Neural progenitor cell (in vitro differentiated cells): Measurements from ENCODE around the gene C4orf50. TPM values are rescaled to one million over a fixed set of nuclear protein-coding genes. Genes with fewer than 3 reads are reported as not detected.
A peak's percentile ranks its signal among the peaks of the same experiment; 100 is the strongest.

Experiments used
- DNase-seq: peaks from one replicate; pipeline ENCODE4 v3.0.0-alpha.2; 2016; ENCODE audit warnings: low spot score
- H2AFZ ChIP-seq: fragments of 200-600 bp; sonication (generic); replicated peaks from 2 replicates; pipeline ENCODE4 v1.6.1; 2016; ENCODE audit warnings: antibody characterized with exemption
- H3F3A ChIP-seq: fragments of 200-600 bp; sonication (generic); 2 replicates; pipeline ENCODE4 v1.6.1; 2016; ENCODE audit warnings: antibody characterized with exemption, low read depth
- H3K27ac ChIP-seq: fragments of 200-600 bp; sonication (generic); 2 replicates; pipeline ENCODE4 v1.5.1; 2016; ENCODE audit warnings: mild to moderate bottlenecking
- H3K27me3 ChIP-seq: fragments of 200-600 bp; sonication (generic); 2 replicates; pipeline ENCODE4 v1.6.1; 2016; ENCODE audit warnings: mild to moderate bottlenecking, moderate library complexity
- H3K36me3 ChIP-seq: fragments of 200-600 bp; sonication (generic); 2 replicates; pipeline ENCODE4 v1.5.1; 2016
- H3K4me1 ChIP-seq: fragments of 200-600 bp; sonication (generic); 2 replicates; pipeline ENCODE4 v1.6.1; 2016; ENCODE audit warnings: mixed run types
- H3K4me2 ChIP-seq: fragments of 200-600 bp; sonication (generic); 2 replicates; pipeline ENCODE4 v1.6.1; 2016
- H3K4me3 ChIP-seq: fragments of 200-600 bp; sonication (generic); 2 replicates; pipeline ENCODE4 v1.5.1; 2016
- H3K79me2 ChIP-seq: fragments of 200-600 bp; sonication (generic); 2 replicates; pipeline ENCODE4 v1.6.1; 2016; ENCODE audit warnings: low read depth
- H3K9ac ChIP-seq: fragments of 200-600 bp; sonication (generic); 2 replicates; pipeline ENCODE4 v1.6.1; 2016
- H3K9me3 ChIP-seq: fragments of 200-600 bp; sonication (generic); 2 replicates; pipeline ENCODE4 v1.5.1; 2016; ENCODE audit warnings: low read depth
- H4K20me1 ChIP-seq: fragments of 200-600 bp; sonication (generic); 2 replicates; pipeline ENCODE4 v1.6.1; 2016; ENCODE audit warnings: low read depth
- H3K27ac Mint-ChIP-seq: 3 replicates; pipeline ENCODE4 v1.8.0; 2021; ENCODE audit warnings: mixed read lengths
- H3K27me3 Mint-ChIP-seq: 2 replicates; pipeline ENCODE4 v1.8.0; 2022; ENCODE audit warnings: low read depth, mild to moderate bottlenecking, inconsistent platforms, moderate library complexity, mixed read lengths; ENCODE audit not compliant: insufficient read depth
- H3K36me3 Mint-ChIP-seq: 3 replicates; pipeline ENCODE4 v1.8.0; 2021; ENCODE audit warnings: mixed read lengths
- H3K4me1 Mint-ChIP-seq: 3 replicates; pipeline ENCODE4 v1.8.0; 2021; ENCODE audit warnings: mixed read lengths
- H3K4me3 Mint-ChIP-seq: 3 replicates; pipeline ENCODE4 v1.8.0; 2021; ENCODE audit warnings: mild to moderate bottlenecking, moderate library complexity, mixed read lengths
- H3K9me3 Mint-ChIP-seq: 3 replicates; pipeline ENCODE4 v1.8.0; 2020; ENCODE audit warnings: mixed read lengths
- EZH2 ChIP-seq: fragments of 200-600 bp; sonication (generic); IDR thresholded peaks from 2 replicates; pipeline ENCODE4 v1.6.1; 2017; ENCODE audit warnings: antibody characterized with exemption, mild to moderate bottlenecking, moderate library complexity
- EZH2phosphoT487 ChIP-seq: fragments of 200-600 bp; sonication (generic); IDR thresholded peaks from 2 replicates; pipeline ENCODE4 v1.6.1; 2017; ENCODE audit warnings: antibody characterized with exemption
- microRNA counts: library from miRNA; unstranded; fragments of <30 nt; microRNA quantifications from one replicate; lab custom pipeline; 2016
- microRNA-seq: library from miRNA; unstranded; fragments of <30 nt; microRNA quantifications from one replicate; pipeline ENCODE4, GENCODE V29; 2016
- small RNA-seq: library from RNA; depleted of rRNA; stranded (forward); fragments of <200 nt; gene quantifications from one replicate; pipeline ENCODE3, GENCODE V24; 2015
- total RNA-seq: library from RNA; depleted of rRNA; stranded (reverse); fragments of >200 nt; gene quantifications from 2 replicates; pipeline ENCODE4 v1.2.3, GENCODE V29; 2015; ENCODE audit warnings: low replicate concordance
- TF ChIP-seq, protein P1 (sequence below): fragments of 200-600 bp; sonication (generic); IDR thresholded peaks from 2 replicates; pipeline ENCODE4 v1.5.1; 2017; ENCODE audit warnings: antibody characterized with exemption, mild to moderate bottlenecking

C4orf50 gene
- total RNA-seq, 1 donor from 2014 or later: 0.32 TPM

DNA sequence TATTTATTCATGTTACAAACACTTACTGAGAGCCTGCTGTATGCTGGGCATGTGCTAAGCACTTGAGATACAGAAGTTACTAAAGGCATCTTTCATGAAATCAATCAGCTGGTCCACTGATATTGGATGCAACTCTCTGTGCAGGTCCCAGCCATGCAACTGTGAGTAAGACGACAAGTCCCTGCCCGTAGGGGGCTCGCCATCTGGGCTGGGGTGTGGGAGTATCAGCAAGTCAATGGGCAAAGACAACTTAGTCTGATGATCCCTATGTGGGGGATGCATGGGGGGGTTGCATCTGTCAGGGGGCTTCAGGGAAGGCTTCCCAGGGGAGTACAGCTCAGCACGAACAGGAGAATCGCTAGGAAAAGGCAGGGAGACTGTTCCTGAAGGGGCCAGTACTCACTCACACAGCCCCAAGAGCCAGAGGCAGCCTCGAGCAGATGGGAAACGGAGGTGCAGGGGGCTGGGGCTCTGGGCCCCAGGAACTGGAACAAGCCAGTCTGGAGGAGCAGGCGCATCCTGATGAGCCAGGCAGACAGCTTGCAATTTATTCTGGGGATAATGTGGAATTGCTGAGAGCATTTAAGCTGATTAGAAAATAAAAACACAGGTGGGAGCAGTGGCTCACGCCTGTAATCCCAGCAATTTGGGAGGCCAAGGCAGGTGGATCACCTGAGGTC, 165.6 kb downstream of the C4orf50 start:
- Histone ChIP-seq H3K27ac (no peak overlapping the region), H3F3A (no peaks in the 10 kb centered on the region)
- H3K27ac Mint-ChIP-seq: no peak overlapping the region

DNA sequence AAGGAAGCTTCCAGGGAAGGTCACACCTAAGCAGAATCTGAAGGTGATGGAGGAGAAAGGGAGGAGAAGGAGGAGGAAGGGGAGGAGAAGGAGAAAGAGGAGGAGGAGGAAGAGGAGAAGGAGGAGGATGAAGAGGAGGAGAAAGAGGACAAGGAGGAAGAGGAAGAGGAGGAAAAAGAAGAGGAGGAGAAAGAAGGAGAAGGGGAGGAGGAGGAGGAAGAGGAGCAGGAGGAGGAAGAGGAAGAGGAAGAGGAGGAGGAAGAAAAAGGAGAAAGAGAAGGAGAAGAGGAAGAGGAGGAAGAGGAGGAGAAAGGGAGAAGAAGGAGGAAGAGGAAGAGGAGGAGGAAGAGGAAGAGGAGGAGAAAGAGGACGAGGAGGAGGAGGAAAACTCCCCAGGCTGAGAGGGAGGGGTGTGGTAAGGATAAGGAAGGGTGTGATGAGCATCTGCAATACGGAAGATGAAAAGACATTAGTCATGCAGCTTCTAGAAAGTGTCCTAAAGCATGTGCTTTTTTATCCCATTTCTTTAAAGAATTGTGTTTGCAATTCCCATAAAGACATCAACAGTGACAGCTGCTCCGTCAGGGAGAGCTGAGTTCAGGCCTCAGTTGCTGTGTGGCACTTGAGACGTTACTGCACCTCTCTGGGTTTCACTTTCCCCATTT, 166.5 kb downstream of the C4orf50 start:
- no peak overlapping the region for H3K4me3 ChIP-seq
- Mint-ChIP-seq H3K27me3 (peaks cover 2% of the 10 kb centered on the region), H3K9me3 (no peaks in the 10 kb centered on the region), H3K36me3 (peaks cover 32% of the 10 kb centered on the region), H3K4me3 (no peak overlapping the region), H3K4me1 (no peaks in the 10 kb centered on the region), H3K27ac (no peak overlapping the region)
- H2AFZ ChIP-seq: no peak overlapping the region
- H3K27me3 ChIP-seq: no peaks in the 10 kb centered on the region
- H4K20me1 ChIP-seq: peaks cover 19% of the 10 kb centered on the region
- H3K4me2 ChIP-seq: no peak overlapping the region
- no peak overlapping the region for H3K27ac ChIP-seq
- H3K9ac ChIP-seq: no peak overlapping the region
- no peaks in the 10 kb centered on the region for H3K9me3 ChIP-seq
- TF ChIP-seq, protein P1, sequence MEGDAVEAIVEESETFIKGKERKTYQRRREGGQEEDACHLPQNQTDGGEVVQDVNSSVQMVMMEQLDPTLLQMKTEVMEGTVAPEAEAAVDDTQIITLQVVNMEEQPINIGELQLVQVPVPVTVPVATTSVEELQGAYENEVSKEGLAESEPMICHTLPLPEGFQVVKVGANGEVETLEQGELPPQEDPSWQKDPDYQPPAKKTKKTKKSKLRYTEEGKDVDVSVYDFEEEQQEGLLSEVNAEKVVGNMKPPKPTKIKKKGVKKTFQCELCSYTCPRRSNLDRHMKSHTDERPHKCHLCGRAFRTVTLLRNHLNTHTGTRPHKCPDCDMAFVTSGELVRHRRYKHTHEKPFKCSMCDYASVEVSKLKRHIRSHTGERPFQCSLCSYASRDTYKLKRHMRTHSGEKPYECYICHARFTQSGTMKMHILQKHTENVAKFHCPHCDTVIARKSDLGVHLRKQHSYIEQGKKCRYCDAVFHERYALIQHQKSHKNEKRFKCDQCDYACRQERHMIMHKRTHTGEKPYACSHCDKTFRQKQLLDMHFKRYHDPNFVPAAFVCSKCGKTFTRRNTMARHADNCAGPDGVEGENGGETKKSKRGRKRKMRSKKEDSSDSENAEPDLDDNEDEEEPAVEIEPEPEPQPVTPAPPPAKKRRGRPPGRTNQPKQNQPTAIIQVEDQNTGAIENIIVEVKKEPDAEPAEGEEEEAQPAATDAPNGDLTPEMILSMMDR: no peak
- no peaks in the 10 kb centered on the region for H3K36me3 ChIP-seq
- no peaks in the 10 kb centered on the region for H3F3A ChIP-seq
- H3K4me1 ChIP-seq: no peaks in the 10 kb centered on the region
- peaks cover 6% of the 10 kb centered on the region for H3K79me2 ChIP-seq
- DNase-seq: no peak

More for the DNA sequence above, 165.6 kb downstream of the C4orf50 start:
- no peak for TF ChIP-seq EZH2
- TF ChIP-seq, protein P1: no peak
- no peak for TF ChIP-seq EZH2phosphoT487
- peaks cover 26% of the 10 kb centered on the region for H3K36me3 Mint-ChIP-seq
- H3K36me3 ChIP-seq: no peaks in the 10 kb centered on the region
- no peak overlapping the region for H3K4me3 Mint-ChIP-seq
- no peaks in the 10 kb centered on the region for H3K9me3 Mint-ChIP-seq
- no peaks in the 10 kb centered on the region for H3K4me1 Mint-ChIP-seq
- H4K20me1 ChIP-seq: peaks cover 27% of the 10 kb centered on the region
- no peak for DNase-seq
- peaks cover 15% of the 10 kb centered on the region for H3K79me2 ChIP-seq
- H3K4me2 ChIP-seq: no peak overlapping the region
- peaks cover 4% of the 10 kb centered on the region for H3K4me1 ChIP-seq
- H3K9ac ChIP-seq: no peak overlapping the region
- no peaks in the 10 kb centered on the region for H3K27me3 ChIP-seq
- peaks cover 2% of the 10 kb centered on the region for H3K27me3 Mint-ChIP-seq
- H3K4me3 ChIP-seq: no peak overlapping the region
- H3K9me3 ChIP-seq: no peaks in the 10 kb centered on the region
- H2AFZ ChIP-seq: no peak overlapping the region

MicroRNAs within 50 kb of the gene (microRNA counts, 767-probe panel; counts per million panel counts)
- 460 counts per million, percentile 90 among the panel's probes with 10 or more counts for microRNA hsa-miR-378d (lab: Ali Mortazavi, UCI)

Small RNA genes lying within 50 kb of the gene (microRNA-seq; reads per million reads assigned to microRNA genes)
- not detected for gene MIR378D1

Small RNA genes lying within 50 kb of the gene (small RNA-seq; reads per million reads assigned to genes)
- not detected for gene MIR378D1

Other genes with a start within 250 kb of the C4orf50 start
- 91.4 and 140 TPM in 2 replicates for gene CRMP1, start 125.3 kb downstream of the C4orf50 start, total RNA-seq
- gene JAKMIP1, start 182.1 kb upstream of the C4orf50 start, total RNA-seq: 5.1 and 5.5 TPM in 2 replicates